Astrocyte of the cerebellum (primary cell): Measurements from ENCODE around the gene ARFGAP2.

Source experiments
- DNase-seq: peaks from one replicate; pipeline ENCODE4 v3.0.0-alpha.2; 2011; ENCODE audit warnings: low read depth
- H3K4me3 ChIP-seq: 2 replicates; pipeline ENCODE4 v1.5.1; 2011; ENCODE audit warnings: mild to moderate bottlenecking, low read depth, low read length, moderate library complexity
- CTCF ChIP-seq: IDR thresholded peaks from 2 replicates; pipeline ENCODE4 v1.5.1; 2012; ENCODE audit warnings: low read length, low read depth, moderate library complexity, mild to moderate bottlenecking; ENCODE audit errors: missing control alignments
- in situ Hi-C: cut with HindIII; loops from 2 replicates; pipeline ENCODE4 v1.10.0; 2017; ENCODE audit warnings: low sequenced_read_pairs

ARFGAP2 gene

GRCh38 chr11:47149782-47150181, 26.9 kb downstream of the ARFGAP2 start:
- no peak overlapping the region for H3K4me3 ChIP-seq
- no peak for DNase-seq
- no peak for TF ChIP-seq CTCF
- in situ Hi-C loops: no loop called here

- H3K4me3 ChIP-seq: no peak overlapping the region
- TF ChIP-seq CTCF: no peak
- no peak for DNase-seq
- in situ Hi-C loops: no loop called here
Observed at GRCh38 chr11:47148903-47149531, 27.7 kb downstream of the ARFGAP2 start.

- H3K4me3 ChIP-seq: no peak overlapping the region
- in situ Hi-C loops: no loop called here
- no peak for DNase-seq
- TF ChIP-seq CTCF: no peak
Observed at GRCh38 chr11:47148270-47148669, 28.4 kb downstream of the ARFGAP2 start.

GRCh38 chr11:47147681-47148080, 29.0 kb downstream of the ARFGAP2 start:
- no peak overlapping the region for H3K4me3 ChIP-seq
- DNase-seq: no peak
- in situ Hi-C loops: no loop called here
- TF ChIP-seq CTCF: no peak

GRCh38 chr11:47147250-47147649, 29.4 kb downstream of the ARFGAP2 start:
- no peak for DNase-seq
- no peak for TF ChIP-seq CTCF
- H3K4me3 ChIP-seq: no peak overlapping the region
- in situ Hi-C loops: no loop called here

- no peak overlapping the region for H3K4me3 ChIP-seq
- TF ChIP-seq CTCF: no peak
- in situ Hi-C loops: no loop called here
- DNase-seq: no peak
Observed at GRCh38 chr11:47144541-47144940, 32.1 kb downstream of the ARFGAP2 start.
